ENCODE measurements around the gene PCDHB16. TPM values are rescaled to one million over a fixed set of nuclear protein-coding genes. Genes with fewer than 3 reads are reported as not detected.
"Not testable (repeated sequence)": the region's sequence is repeated elsewhere in the genome, so short reads cannot be mapped to it uniquely, and the experiment has no call there.

Gene PCDHB16
- total and polyA plus RNA-seq, 2 of the 4 experiments (the other 2 are of a cell fraction), result 0.18 to 0.36 TPM

- H3K4me2 ChIP-seq (ENCODE audit: low read depth, low read length); BruUV-seq (replicated peaks); H3K56ac ChIP-seq (ENCODE audit: extremely low read depth, insufficient read depth, low read length); CTCF ChIA-PET; H3K4me3 ChIP-seq (ENCODE audit: insufficient read depth, low read depth, low read length); H3K4me1 ChIP-seq (ENCODE audit: control insufficient read depth, insufficient read depth, low read length); H3K9me1 ChIP-seq (ENCODE audit: insufficient read depth, low read length); H4K91ac ChIP-seq (ENCODE audit: insufficient read depth, low read depth, low read length); intact Hi-C loops (cut with micrococcal nuclease); H3K23ac ChIP-seq (ENCODE audit: low read depth, low read length); H3K18ac ChIP-seq (ENCODE audit: low read depth, low read length); H3K9ac ChIP-seq (ENCODE audit: low read depth, low read length); H2BK20ac ChIP-seq (ENCODE audit: low read depth, low read length); dilution Hi-C loops (cut with HindIII; ENCODE audit: low sequenced_read_pairs, unreplicated experiment); H2AFZ ChIP-seq (replicated peaks; ENCODE audit: low read length, poor library complexity); H2BK15ac ChIP-seq (ENCODE audit: low read depth, low read length); H2BK120ac ChIP-seq (ENCODE audit: low read depth, low read length); H3K4ac ChIP-seq (ENCODE audit: low read depth, low read length); H3K79me1 ChIP-seq (ENCODE audit: low read depth in 1 of 2, low read length in 2 of 2); in situ Hi-C loops (cut with MboI; ENCODE audit: low sequenced_read_pairs); H3K27ac ChIP-seq (ENCODE audit: insufficient read depth, low read length); H2AK5ac ChIP-seq (ENCODE audit: low read depth, low read length); H4K8ac ChIP-seq (ENCODE audit: low read depth in 2 of 2, low read length in 2 of 2); POLR2A ChIA-PET (ENCODE audit: unreplicated experiment); DNase-seq; ATAC-seq (ENCODE audit: low read depth); H3K27me3 ChIP-seq (ENCODE audit: control insufficient read depth, insufficient read depth, low read length); H2BK5ac ChIP-seq (ENCODE audit: low read depth, low read length, poor library complexity, severe bottlenecking); H4K5ac ChIP-seq (ENCODE audit: low read depth, low read length); H4K20me1 ChIP-seq (ENCODE audit: insufficient read depth, low read length); H3K14ac ChIP-seq (replicated peaks; ENCODE audit: low read depth, low read length); H3K36me3 ChIP-seq (ENCODE audit: control insufficient read depth, insufficient read depth, low read length); H2AK9ac ChIP-seq (replicated peaks; ENCODE audit: low read depth, low read length, poor library complexity): not testable (repeated sequence)
- H3K9me3 ChIP-seq (ENCODE audit: control insufficient read depth, insufficient read depth, low read length), result peaks cover 19% of the 10 kb centered on the region; the same call in 1 of the 2 replicates
- no CpG with 5 or more reads among the region's 36 CpGs for WGBS, 2 experiments (ENCODE audit: extremely low coverage in 2 of 2, insufficient read length in 1 of 2)
Observed at GRCh38 chr5:141152096-141152495, 30.1 kb upstream of the PCDHB16 start.

Data from IMR-90 (cell line).